NB4 (cell line): ENCODE results near the gene MFSD6.

ENCODE experiments used
- MYC ChIP-seq: IDR thresholded peaks from 2 replicates; pipeline ENCODE4 v1.6.1; 2011; ENCODE audit warnings: low read depth, low read length
- POLR2A ChIP-seq: IDR thresholded peaks from 2 replicates; pipeline ENCODE4 v1.6.1; 2011; ENCODE audit warnings: mild to moderate bottlenecking; ENCODE audit not compliant: insufficient read length; ENCODE audit errors: extremely low read depth
- TF ChIP-seq, protein P1 (sequence below): IDR thresholded peaks from one replicate; pipeline ENCODE4 v1.5.1; 2012; ENCODE audit warnings: low read depth, low read length
- TF ChIP-seq, protein P2 (sequence below): IDR thresholded peaks from 2 replicates; pipeline ENCODE4 v1.6.1; 2011; ENCODE audit warnings: low read depth, low read length

DNA sequence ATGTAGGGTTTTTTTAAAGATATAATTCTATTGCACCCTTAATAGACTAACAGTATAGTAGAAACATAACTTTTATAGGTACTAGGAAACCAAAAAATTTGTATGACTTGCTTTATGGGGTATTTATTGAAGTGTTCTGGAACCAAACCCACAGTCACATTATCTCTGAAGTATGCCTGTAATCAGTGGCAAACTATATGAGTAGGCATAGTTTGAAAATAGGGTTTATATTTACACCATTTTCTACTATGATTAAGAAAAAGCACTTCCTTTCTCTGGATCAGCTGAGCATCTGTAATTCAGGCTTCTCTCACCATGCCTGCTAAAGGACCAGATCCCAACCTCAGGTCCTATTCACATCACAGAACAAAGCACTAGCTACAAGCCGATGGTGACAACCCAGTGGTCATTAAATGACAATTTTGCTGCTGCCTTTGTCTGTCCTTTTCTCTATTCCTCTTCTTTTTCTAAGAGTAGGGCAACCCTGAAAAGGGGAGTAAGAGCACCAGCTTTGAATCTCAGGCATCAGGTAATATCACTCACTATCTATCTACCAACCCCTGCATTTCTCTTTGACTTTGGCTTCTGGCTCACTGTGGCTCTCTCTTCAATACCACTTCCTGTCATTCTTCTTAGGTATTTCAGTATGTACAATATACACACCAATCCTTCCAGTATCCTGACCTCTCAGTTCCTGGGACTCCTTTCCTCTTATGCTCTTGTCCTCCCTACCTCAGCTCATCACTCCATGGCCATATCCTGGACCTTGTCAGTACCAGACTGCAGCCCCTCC, 112.0 kb downstream of the MFSD6 start:
- TF ChIP-seq, protein P1, sequence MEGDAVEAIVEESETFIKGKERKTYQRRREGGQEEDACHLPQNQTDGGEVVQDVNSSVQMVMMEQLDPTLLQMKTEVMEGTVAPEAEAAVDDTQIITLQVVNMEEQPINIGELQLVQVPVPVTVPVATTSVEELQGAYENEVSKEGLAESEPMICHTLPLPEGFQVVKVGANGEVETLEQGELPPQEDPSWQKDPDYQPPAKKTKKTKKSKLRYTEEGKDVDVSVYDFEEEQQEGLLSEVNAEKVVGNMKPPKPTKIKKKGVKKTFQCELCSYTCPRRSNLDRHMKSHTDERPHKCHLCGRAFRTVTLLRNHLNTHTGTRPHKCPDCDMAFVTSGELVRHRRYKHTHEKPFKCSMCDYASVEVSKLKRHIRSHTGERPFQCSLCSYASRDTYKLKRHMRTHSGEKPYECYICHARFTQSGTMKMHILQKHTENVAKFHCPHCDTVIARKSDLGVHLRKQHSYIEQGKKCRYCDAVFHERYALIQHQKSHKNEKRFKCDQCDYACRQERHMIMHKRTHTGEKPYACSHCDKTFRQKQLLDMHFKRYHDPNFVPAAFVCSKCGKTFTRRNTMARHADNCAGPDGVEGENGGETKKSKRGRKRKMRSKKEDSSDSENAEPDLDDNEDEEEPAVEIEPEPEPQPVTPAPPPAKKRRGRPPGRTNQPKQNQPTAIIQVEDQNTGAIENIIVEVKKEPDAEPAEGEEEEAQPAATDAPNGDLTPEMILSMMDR: no peak
- TF ChIP-seq POLR2A (no peak), MYC (no peak)
- TF ChIP-seq, protein P2, sequence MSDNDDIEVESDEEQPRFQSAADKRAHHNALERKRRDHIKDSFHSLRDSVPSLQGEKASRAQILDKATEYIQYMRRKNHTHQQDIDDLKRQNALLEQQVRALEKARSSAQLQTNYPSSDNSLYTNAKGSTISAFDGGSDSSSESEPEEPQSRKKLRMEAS: no peak
